Fibroblast of lung (primary cell): ENCODE data around the gene OR6C76.

Experiments
- CTCF ChIP-seq, 2 donors: IDR thresholded peaks in 1 of 2; conservative IDR thresholded peaks in 1 of 2; 1 replicate in 1 of 2; 2 replicates in 1 of 2; pipeline ENCODE4 v1.5.1; 2011 to 2012; ENCODE audit warnings: low read length in 2 of 2, control low read depth in 1 of 2, inconsistent platforms in 1 of 2, low read depth in 1 of 2, mild to moderate bottlenecking in 1 of 2
- EZH2 ChIP-seq: IDR thresholded peaks from 2 replicates; pipeline ENCODE4 v1.5.1; 2012; ENCODE audit warnings: low read length, control low read depth, mild to moderate bottlenecking; ENCODE audit errors: missing control alignments

- TF ChIP-seq CTCF (conservative IDR thresholded peaks at IDR 0.05 in 1 of 2, IDR thresholded peaks at IDR 0.05 in 1 of 2; ENCODE audit: low read depth in 1 of 2, low read length in 2 of 2), result no peak
- no peak for TF ChIP-seq EZH2
Measured at GRCh38 chr12:55407866-55408265, 18.2 kb upstream of the OR6C76 start.
